GM18861 (cell line): ENCODE data around the gene PTK7.

Experiments
- ATAC-seq: cut with Tn5 transposase; IDR thresholded peaks from one replicate; pipeline ENCODE4 v1.9.1; 2021; ENCODE audit not compliant: unreplicated experiment

The PTK7 gene

DNA sequence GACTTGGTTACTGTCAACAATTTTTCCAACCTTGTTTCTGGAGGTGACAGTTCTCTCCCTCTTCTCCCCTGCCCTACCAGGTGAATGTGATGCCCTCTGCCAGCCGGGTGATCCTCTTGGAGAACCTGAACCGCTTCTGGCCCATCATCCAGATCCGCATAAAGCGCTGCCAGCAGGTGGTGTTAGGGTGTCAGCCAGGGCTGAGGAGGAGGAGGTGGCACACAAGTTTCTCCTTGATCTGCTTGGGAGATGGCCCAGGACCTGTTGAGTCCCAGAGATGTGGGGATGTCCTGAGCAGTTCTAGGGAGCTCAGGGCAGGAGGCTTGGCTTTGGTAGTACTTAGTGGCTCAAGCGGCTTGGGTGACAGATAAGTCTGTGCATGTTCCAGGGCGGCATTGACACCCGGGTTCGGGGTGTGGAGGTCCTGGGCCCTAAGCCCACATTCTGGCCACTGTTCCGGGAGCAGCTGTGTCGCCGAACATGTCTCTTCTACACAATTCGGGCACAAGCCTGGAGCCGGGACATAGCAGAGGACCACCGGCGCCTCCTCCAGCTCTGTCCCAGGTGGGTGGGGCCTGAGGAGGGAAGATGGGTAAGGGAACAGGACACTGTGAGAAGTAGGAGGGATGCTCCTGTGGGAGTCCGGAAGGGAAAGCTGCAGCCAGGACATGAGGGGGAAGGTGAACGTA lies 127.1 kb downstream of the PTK7 start:
- ATAC-seq: no peak

GRCh38 chr6:43203718-43204095 lies 127.6 kb downstream of the PTK7 start:
- no peak for ATAC-seq

DNA sequence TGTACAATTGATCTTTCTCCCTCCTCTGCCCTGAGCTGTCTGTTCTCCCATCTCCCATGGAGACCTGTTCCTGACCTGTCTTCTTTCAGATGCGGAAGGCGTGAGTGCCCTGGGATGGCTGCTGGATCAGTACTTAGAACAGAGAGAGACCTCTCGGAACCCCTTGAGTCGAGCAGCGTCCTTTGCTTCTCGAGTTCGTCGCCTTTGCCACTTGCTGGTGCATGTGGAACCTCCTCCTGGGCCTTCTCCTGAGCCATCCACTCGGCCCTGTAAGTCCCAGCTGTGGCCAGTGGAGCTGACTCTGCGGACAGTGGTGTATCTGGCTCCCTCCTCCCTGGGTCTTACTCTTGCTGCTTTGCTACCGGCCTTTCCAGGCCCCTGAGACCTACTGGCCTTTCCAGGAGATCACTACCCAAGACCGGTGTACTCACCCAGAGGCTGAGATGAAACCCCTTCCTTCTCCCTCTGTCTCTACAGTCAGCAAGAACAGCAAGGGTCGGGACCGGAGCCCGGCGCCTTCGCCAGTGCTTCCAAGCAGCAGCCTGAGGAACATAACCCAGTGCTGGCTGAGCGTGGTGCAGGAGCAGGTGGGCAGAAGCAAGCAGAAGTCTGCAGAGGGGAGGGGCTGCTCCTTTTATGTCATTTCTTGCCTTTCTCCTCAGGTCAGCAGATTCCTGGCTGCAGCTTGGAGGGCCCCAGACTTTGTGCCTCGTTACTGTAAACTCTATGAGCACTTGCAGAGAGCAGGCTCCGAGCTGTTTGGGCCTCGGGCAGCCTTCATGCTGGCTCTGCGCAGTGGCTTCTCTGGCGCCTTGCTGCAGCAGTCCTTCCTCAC lies 128.4 kb downstream of the PTK7 start:
- ATAC-seq: no peak

- ATAC-seq: no peak
These were observed 129.7 kb downstream of the PTK7 start for GRCh38 chr6:43205849-43206248.

DNA sequence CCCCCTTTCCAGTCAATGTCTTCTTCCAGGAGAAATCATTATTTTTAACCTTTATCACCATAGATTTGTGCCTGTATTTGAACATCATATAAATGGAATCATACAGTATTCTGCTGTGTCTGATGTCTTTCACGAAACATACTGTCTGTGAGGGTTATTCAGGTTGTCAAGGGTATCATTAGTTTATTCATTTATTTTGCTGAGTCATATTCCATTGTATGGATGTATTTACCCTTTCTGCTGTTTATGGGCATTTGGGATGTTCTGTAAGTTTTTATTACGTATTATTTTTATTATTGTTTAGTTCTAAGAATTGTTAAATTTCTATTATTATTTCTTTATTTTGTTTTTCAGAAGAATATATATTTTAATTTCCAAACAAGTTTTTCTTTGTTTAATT lies 131.2 kb downstream of the PTK7 start:
- no peak for ATAC-seq
